Central memory CD8-positive, alpha-beta T cell (primary cell): ENCODE results near the gene CHP2.

Experiments
- ATAC-seq: fragments of 150-1000 bp; cut with Tn5 transposase; replicated peaks from 2 replicates; pipeline ENCODE4 v1.10.0; 2022; ENCODE audit warnings: mild to moderate bottlenecking, moderate FRiP score, moderate number of reproducible peaks; ENCODE audit not compliant: poor library complexity, severe bottlenecking; ENCODE audit errors: extremely low read depth
- DNase-seq, 2 donors: peaks; one replicate each; pipeline ENCODE4 v3.0.0; 2021; ENCODE audit warnings: low spot score in 2 of 2
- H3K27ac Mint-ChIP-seq: one replicate; pipeline ENCODE4 v1.8.0; 2022; ENCODE audit warnings: low read depth, mild to moderate bottlenecking, moderate library complexity, mixed read lengths
- H3K27me3 Mint-ChIP-seq: one replicate; pipeline ENCODE4 v1.8.0; 2022; ENCODE audit warnings: mixed read lengths
- H3K36me3 Mint-ChIP-seq: one replicate; pipeline ENCODE4 v1.8.0; 2022; ENCODE audit warnings: mild to moderate bottlenecking, moderate library complexity, mixed read lengths; ENCODE audit not compliant: insufficient read depth
- H3K4me1 Mint-ChIP-seq: one replicate; pipeline ENCODE4 v1.8.0; 2022; ENCODE audit warnings: mixed read lengths
- H3K4me3 Mint-ChIP-seq: one replicate; pipeline ENCODE4 v1.8.0; 2022; ENCODE audit warnings: mild to moderate bottlenecking, moderate library complexity, mixed read lengths
- H3K9me3 Mint-ChIP-seq: one replicate; pipeline ENCODE4 v1.8.0; 2022; ENCODE audit warnings: mixed read lengths

CHP2 gene

GRCh38 chr16:23757116-23757515, 2.3 kb downstream of the CHP2 start:
- H3K4me3 Mint-ChIP-seq: no peak overlapping the region
- DNase-seq: no peak
- no peaks in the 10 kb centered on the region for H3K36me3 Mint-ChIP-seq
- no peaks in the 10 kb centered on the region for H3K4me1 Mint-ChIP-seq
- peaks cover 68% of the 10 kb centered on the region for H3K27me3 Mint-ChIP-seq
- H3K9me3 Mint-ChIP-seq: no peaks in the 10 kb centered on the region
- ATAC-seq: no peak
- no peak overlapping the region for H3K27ac Mint-ChIP-seq

DNA sequence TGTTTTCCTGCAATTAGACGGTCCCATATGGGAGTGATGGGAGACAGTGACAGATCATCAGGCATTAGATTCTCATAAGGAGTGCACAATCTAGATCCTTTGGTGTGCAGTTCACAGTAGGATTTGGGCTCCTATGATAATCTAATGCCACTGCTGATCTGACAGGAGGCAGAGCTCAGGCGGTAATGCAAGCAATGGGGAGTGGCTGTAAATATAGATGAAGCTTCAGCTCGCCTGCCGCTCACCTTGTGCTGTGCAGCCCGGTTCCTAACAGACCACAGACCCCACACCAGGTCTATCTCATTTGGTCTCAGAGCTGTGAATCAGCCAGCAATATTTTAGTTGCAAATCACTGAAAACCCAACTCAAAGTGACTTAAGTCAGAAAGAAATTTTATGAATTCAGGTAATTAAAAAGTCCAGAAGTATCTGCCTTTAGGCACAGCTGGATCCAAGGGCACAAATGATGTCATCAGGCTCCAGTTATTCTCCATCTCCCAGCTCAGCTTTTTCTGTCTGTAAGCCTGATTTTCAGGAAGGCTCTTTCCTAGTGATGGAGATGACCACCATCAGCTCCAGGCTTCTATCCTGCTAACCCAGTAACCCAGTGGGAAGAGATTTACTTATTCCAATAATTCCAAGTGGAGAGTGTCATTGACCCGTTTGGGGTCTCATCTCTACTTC, 3.3 kb downstream of the CHP2 start:
- peaks cover 63% of the 10 kb centered on the region for H3K27me3 Mint-ChIP-seq

DNA sequence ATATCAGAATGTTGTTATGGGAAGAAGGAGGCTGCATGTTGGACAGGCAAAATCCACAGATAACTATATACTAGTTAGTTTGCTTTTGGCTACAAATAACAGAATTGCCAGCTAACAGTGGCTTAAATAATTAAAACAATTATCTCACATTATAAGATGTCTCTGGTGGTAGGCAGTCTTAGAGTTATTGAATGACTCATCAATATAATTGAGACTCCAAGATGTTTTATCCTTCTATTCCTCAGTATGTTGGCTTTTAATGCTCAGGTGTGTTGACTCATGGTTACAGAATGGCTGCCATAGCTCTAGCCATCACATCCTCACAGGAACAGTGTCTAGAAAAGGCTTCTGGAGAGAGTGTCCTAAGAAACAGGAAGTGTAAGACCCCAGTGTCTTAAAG, 11.1 kb downstream of the CHP2 start:
- no peak for ATAC-seq
- no peak overlapping the region for H3K27ac Mint-ChIP-seq
- DNase-seq: no peak
- peaks cover 10% of the 10 kb centered on the region for H3K27me3 Mint-ChIP-seq
- H3K4me3 Mint-ChIP-seq: no peak overlapping the region
- H3K4me1 Mint-ChIP-seq: no peaks in the 10 kb centered on the region
- peaks cover 3% of the 10 kb centered on the region for H3K36me3 Mint-ChIP-seq
- H3K9me3 Mint-ChIP-seq: no peaks in the 10 kb centered on the region

More for the DNA sequence above, 3.3 kb downstream of the CHP2 start:
- ATAC-seq (no peak), DNase-seq (no peak)
- Mint-ChIP-seq H3K4me3 (no peak overlapping the region), H3K9me3 (no peaks in the 10 kb centered on the region), H3K27ac (no peak overlapping the region), H3K36me3 (no peaks in the 10 kb centered on the region), H3K4me1 (no peaks in the 10 kb centered on the region)

DNA sequence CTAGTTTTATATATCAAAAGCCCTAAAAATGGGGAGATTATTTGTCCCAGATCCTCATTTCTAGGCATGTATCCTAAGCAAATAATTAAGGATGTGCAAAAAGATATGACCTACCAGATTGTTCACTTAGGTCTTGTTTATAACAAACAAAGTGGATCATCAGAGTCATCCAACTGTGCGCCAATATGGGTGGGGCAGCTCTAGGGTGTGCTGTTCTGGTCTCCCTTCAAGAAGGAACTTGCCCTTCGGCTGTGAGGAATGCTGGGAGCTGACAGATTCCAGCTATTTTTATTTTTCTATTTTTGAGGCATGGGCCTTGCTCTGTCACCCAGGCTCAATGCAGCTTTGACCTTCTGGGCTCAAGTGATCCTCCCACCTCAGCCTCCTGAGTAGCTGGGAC, 13.8 kb downstream of the CHP2 start:
- H3K36me3 Mint-ChIP-seq: peaks cover 3% of the 10 kb centered on the region
- peaks cover 13% of the 10 kb centered on the region for H3K27me3 Mint-ChIP-seq
- H3K9me3 Mint-ChIP-seq: no peaks in the 10 kb centered on the region
- no peaks in the 10 kb centered on the region for H3K4me1 Mint-ChIP-seq
- DNase-seq (no peak), ATAC-seq (no peak)
- no peak overlapping the region for H3K27ac Mint-ChIP-seq
- H3K4me3 Mint-ChIP-seq: no peak overlapping the region

- Mint-ChIP-seq H3K4me1 (no peaks in the 10 kb centered on the region), H3K27ac (no peak overlapping the region), H3K9me3 (no peaks in the 10 kb centered on the region), H3K36me3 (peaks cover 1% of the 10 kb centered on the region), H3K4me3 (no peak overlapping the region), H3K27me3 (peaks cover 12% of the 10 kb centered on the region)
- ATAC-seq (no peak), DNase-seq (no peak)
These were observed 16.2 kb downstream of the CHP2 start for GRCh38 chr16:23771027-23771426.

DNA sequence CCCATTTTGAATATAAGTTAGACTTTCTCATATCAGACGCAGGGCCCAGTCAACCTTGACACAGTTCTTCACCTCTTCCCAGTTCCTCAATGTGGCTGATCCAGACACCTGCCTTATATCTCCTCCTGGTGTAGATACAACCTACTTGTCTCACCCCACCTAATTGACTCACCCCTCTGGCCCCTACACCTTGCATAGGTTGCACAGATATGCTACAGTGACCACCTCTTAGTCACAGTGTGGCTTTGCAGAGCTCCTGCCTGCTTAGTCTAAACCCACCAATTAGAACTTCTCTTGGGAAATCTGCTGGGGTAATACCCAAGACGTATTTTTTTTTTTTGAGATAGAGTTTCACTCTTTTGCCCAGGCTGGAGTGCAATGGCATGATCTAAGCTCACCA, 16.8 kb downstream of the CHP2 start:
- Mint-ChIP-seq H3K9me3 (no peaks in the 10 kb centered on the region), H3K4me1 (no peaks in the 10 kb centered on the region), H3K27ac (no peak overlapping the region), H3K4me3 (no peak overlapping the region), H3K36me3 (peaks cover 1% of the 10 kb centered on the region), H3K27me3 (peaks cover 12% of the 10 kb centered on the region)
- ATAC-seq: no peak
- no peak for DNase-seq

GRCh38 chr16:23773339-23773738, 18.5 kb downstream of the CHP2 start:
- Mint-ChIP-seq H3K4me3 (no peak overlapping the region), H3K9me3 (no peaks in the 10 kb centered on the region), H3K36me3 (peaks cover 1% of the 10 kb centered on the region), H3K4me1 (no peaks in the 10 kb centered on the region), H3K27ac (no peak overlapping the region), H3K27me3 (peaks cover 12% of the 10 kb centered on the region)
- ATAC-seq (no peak), DNase-seq (no peak)

- Mint-ChIP-seq H3K27me3 (peaks cover 56% of the 10 kb centered on the region), H3K36me3 (peaks cover 3% of the 10 kb centered on the region), H3K27ac (no peak overlapping the region), H3K9me3 (no peaks in the 10 kb centered on the region), H3K4me3 (no peak overlapping the region), H3K4me1 (no peaks in the 10 kb centered on the region)
- no peak for ATAC-seq
- DNase-seq: no peak
These were observed 26.4 kb downstream of the CHP2 start for GRCh38 chr16:23781176-23781575.

- no peak overlapping the region for H3K4me3 Mint-ChIP-seq
- peaks cover 3% of the 10 kb centered on the region for H3K36me3 Mint-ChIP-seq
- no peak overlapping the region for H3K27ac Mint-ChIP-seq
- no peak for ATAC-seq
- H3K4me1 Mint-ChIP-seq: no peaks in the 10 kb centered on the region
- DNase-seq: no peak
- no peaks in the 10 kb centered on the region for H3K9me3 Mint-ChIP-seq
- H3K27me3 Mint-ChIP-seq: peaks cover 46% of the 10 kb centered on the region
These were observed 30.1 kb downstream of the CHP2 start for GRCh38 chr16:23784811-23785447.

DNA sequence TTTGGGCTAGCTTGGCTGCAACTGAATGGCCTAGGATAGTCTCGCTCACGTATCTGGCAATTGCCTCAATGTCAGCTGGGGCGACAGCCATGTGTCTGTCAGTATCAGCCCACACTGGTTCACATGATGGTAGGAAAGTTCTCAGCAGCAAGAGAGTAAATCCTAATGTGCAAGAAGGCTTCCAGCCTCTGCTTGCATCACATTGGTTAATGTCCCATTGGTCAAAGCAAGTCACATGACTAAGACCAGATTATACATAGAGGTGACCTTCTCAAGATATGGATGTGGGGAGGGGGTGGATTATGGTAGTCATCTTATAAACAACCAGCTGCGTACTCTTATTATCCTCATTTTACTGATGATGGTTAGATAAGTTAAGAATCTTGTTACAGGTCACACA, 31.0 kb downstream of the CHP2 start:
- H3K36me3 Mint-ChIP-seq: peaks cover 3% of the 10 kb centered on the region
- H3K27ac Mint-ChIP-seq: no peak overlapping the region
- no peaks in the 10 kb centered on the region for H3K4me1 Mint-ChIP-seq
- no peak overlapping the region for H3K4me3 Mint-ChIP-seq
- H3K27me3 Mint-ChIP-seq: peaks cover 38% of the 10 kb centered on the region
- ATAC-seq (no peak), DNase-seq (no peak)
- no peaks in the 10 kb centered on the region for H3K9me3 Mint-ChIP-seq

GRCh38 chr16:23786964-23787561, 32.2 kb downstream of the CHP2 start:
- no peaks in the 10 kb centered on the region for H3K9me3 Mint-ChIP-seq
- H3K27me3 Mint-ChIP-seq: peaks cover 26% of the 10 kb centered on the region
- ATAC-seq (no peak), DNase-seq (no peak)
- H3K4me3 Mint-ChIP-seq: no peak overlapping the region
- H3K36me3 Mint-ChIP-seq: peaks cover 3% of the 10 kb centered on the region
- H3K27ac Mint-ChIP-seq: no peak overlapping the region
- H3K4me1 Mint-ChIP-seq: no peaks in the 10 kb centered on the region

- Mint-ChIP-seq H3K9me3 (no peaks in the 10 kb centered on the region), H3K4me1 (no peaks in the 10 kb centered on the region)
- ATAC-seq: no peak
These were observed 33.9 kb downstream of the CHP2 start for GRCh38 chr16:23788685-23789084.

GRCh38 chr16:23795378-23795777, 40.6 kb downstream of the CHP2 start:
- ATAC-seq (no peak), DNase-seq (no peak)
- H3K4me1 Mint-ChIP-seq: no peaks in the 10 kb centered on the region
- H3K9me3 Mint-ChIP-seq: no peaks in the 10 kb centered on the region
- no peak overlapping the region for H3K4me3 Mint-ChIP-seq
- no peaks in the 10 kb centered on the region for H3K27me3 Mint-ChIP-seq
- H3K36me3 Mint-ChIP-seq: no peaks in the 10 kb centered on the region
- H3K27ac Mint-ChIP-seq: no peak overlapping the region

More at GRCh38 chr16:23788685-23789084, 33.9 kb downstream of the CHP2 start:
- Mint-ChIP-seq H3K4me3 (no peak overlapping the region), H3K36me3 (no peaks in the 10 kb centered on the region), H3K27me3 (peaks cover 10% of the 10 kb centered on the region), H3K27ac (no peak overlapping the region)
- no peak for DNase-seq
